A673 (cell line): ENCODE measurements around the gene PSMC4.

Experiments
- EZH2 ChIP-seq: fragments of 200-600 bp; sonication (generic); IDR thresholded peaks from 2 replicates; pipeline ENCODE4 v1.6.1; 2017; ENCODE audit warnings: borderline replicate concordance, low read depth, mild to moderate bottlenecking, mixed read lengths, antibody characterized with exemption, low read length; ENCODE audit not compliant: poor library complexity, severe bottlenecking
- TF ChIP-seq, protein P1 (sequence below): fragments of 300-800, 200-600 bp; sonication (generic); conservative IDR thresholded peaks from 2 replicates; pipeline ENCODE4 v1.5.1; 2017; ENCODE audit warnings: low read depth, mild to moderate bottlenecking, antibody characterized with exemption, low read length, moderate library complexity, mixed read lengths

- TF ChIP-seq, protein P1, sequence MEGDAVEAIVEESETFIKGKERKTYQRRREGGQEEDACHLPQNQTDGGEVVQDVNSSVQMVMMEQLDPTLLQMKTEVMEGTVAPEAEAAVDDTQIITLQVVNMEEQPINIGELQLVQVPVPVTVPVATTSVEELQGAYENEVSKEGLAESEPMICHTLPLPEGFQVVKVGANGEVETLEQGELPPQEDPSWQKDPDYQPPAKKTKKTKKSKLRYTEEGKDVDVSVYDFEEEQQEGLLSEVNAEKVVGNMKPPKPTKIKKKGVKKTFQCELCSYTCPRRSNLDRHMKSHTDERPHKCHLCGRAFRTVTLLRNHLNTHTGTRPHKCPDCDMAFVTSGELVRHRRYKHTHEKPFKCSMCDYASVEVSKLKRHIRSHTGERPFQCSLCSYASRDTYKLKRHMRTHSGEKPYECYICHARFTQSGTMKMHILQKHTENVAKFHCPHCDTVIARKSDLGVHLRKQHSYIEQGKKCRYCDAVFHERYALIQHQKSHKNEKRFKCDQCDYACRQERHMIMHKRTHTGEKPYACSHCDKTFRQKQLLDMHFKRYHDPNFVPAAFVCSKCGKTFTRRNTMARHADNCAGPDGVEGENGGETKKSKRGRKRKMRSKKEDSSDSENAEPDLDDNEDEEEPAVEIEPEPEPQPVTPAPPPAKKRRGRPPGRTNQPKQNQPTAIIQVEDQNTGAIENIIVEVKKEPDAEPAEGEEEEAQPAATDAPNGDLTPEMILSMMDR, result no peak
- no peak for TF ChIP-seq EZH2
These were observed 38.7 kb downstream of the PSMC4 start for GRCh38 chr19:40009674-40010073.
